Epithelial cell of esophagus (primary cell): ENCODE data around the gene CARD10.

ENCODE experiments used
- DNase-seq: peaks from one replicate; pipeline ENCODE4 v3.0.0; 2010; ENCODE audit warnings: low read depth
- H3K4me3 ChIP-seq: 2 replicates; pipeline ENCODE4 v1.5.1; 2011; ENCODE audit warnings: mild to moderate bottlenecking, low read length, control low read depth
- CTCF ChIP-seq: IDR thresholded peaks from 2 replicates; pipeline ENCODE4 v1.5.1; 2011; ENCODE audit warnings: low read depth, mild to moderate bottlenecking, low read length, control low read depth, inconsistent platforms; ENCODE audit not compliant: insufficient read depth; ENCODE audit errors: missing control alignments

CARD10 gene

GRCh38 chr22:37443086-37443485 is 76.1 kb downstream of the CARD10 start:
- DNase-seq: no peak
- no peak overlapping the region for H3K4me3 ChIP-seq
- TF ChIP-seq CTCF: no peak

- DNase-seq: peak; percentile 57
- no peak overlapping the region for H3K4me3 ChIP-seq
Measured at GRCh38 chr22:37442537-37442936, 76.7 kb downstream of the CARD10 start.

GRCh38 chr22:37442135-37442534 is 77.1 kb downstream of the CARD10 start:
- DNase-seq: no peak
- no peak for TF ChIP-seq CTCF
- no peak overlapping the region for H3K4me3 ChIP-seq

More at GRCh38 chr22:37442537-37442936, 76.7 kb downstream of the CARD10 start:
- TF ChIP-seq CTCF: no peak

- TF ChIP-seq CTCF: no peak
- no peak overlapping the region for H3K4me3 ChIP-seq
- no peak for DNase-seq
Measured at GRCh38 chr22:37440875-37441274, 78.3 kb downstream of the CARD10 start.
